Measurements from ENCODE around the gene PLEKHA8.

The PLEKHA8 gene

GRCh38 chr7:29990931-29991330, 37.3 kb upstream of the PLEKHA8 start:
- H3K9me3 ChIP-seq (ENCODE audit: insufficient read depth, low read length): peaks cover 16% of the 10 kb centered on the region
- TF ChIP-seq SUZ12 (IDR thresholded peaks at IDR 0.05; ENCODE audit: extremely low read depth, insufficient read depth, insufficient read length) (no peak), ZNF274 (IDR thresholded peaks at IDR 0.05; ENCODE audit: low read depth, low read length) (no peak), YY1 (IDR thresholded peaks at IDR 0.05; ENCODE audit: insufficient read depth, insufficient read length) (no peak)

GRCh38 chr7:29991937-29992336, 36.3 kb upstream of the PLEKHA8 start:
- no peaks in the 10 kb centered on the region for H3K27me3 ChIP-seq (ENCODE audit: insufficient read depth, insufficient read length)
- H3K4me1 ChIP-seq (ENCODE audit: insufficient read depth, insufficient read length): peaks cover 3% of the 10 kb centered on the region
- H3K9ac ChIP-seq (ENCODE audit: insufficient read length, low read depth): no peak overlapping the region
- TF ChIP-seq YY1 (IDR thresholded peaks at IDR 0.05; ENCODE audit: insufficient read depth, insufficient read length) (no peak), ZNF274 (IDR thresholded peaks at IDR 0.05; ENCODE audit: low read depth, low read length) (no peak), SUZ12 (IDR thresholded peaks at IDR 0.05; ENCODE audit: extremely low read depth, insufficient read depth, insufficient read length) (no peak)
- H3K9me3 ChIP-seq (ENCODE audit: insufficient read depth, low read length): peaks cover 26% of the 10 kb centered on the region
- no peak for DNase-seq (ENCODE audit: low read depth, low spot score)
- no peak overlapping the region for H3K4me3 ChIP-seq (ENCODE audit: insufficient read length, low read depth)
- H3K36me3 ChIP-seq (ENCODE audit: insufficient read depth, insufficient read length, low read length): peaks cover 4% of the 10 kb centered on the region

More at GRCh38 chr7:29990931-29991330, 37.3 kb upstream of the PLEKHA8 start:
- no peaks in the 10 kb centered on the region for H3K27me3 ChIP-seq (ENCODE audit: insufficient read depth, insufficient read length)
- peaks cover 4% of the 10 kb centered on the region for H3K36me3 ChIP-seq (ENCODE audit: insufficient read depth, insufficient read length, low read length)
- DNase-seq (ENCODE audit: low read depth, low spot score): no peak
- peaks cover 3% of the 10 kb centered on the region for H3K4me1 ChIP-seq (ENCODE audit: insufficient read depth, insufficient read length)
- H3K9ac ChIP-seq (ENCODE audit: insufficient read length, low read depth): no peak overlapping the region
- no peak overlapping the region for H3K4me3 ChIP-seq (ENCODE audit: insufficient read length, low read depth)

GRCh38 chr7:29993140-29993539, 35.1 kb upstream of the PLEKHA8 start:
- TF ChIP-seq ZNF274 (IDR thresholded peaks at IDR 0.05; ENCODE audit: low read depth, low read length) (no peak), SUZ12 (IDR thresholded peaks at IDR 0.05; ENCODE audit: extremely low read depth, insufficient read depth, insufficient read length) (no peak), YY1 (IDR thresholded peaks at IDR 0.05; ENCODE audit: insufficient read depth, insufficient read length) (no peak)
- no peaks in the 10 kb centered on the region for H3K36me3 ChIP-seq (ENCODE audit: insufficient read depth, insufficient read length, low read length)

GRCh38 chr7:29995652-29996051, 32.6 kb upstream of the PLEKHA8 start:
- Histone ChIP-seq H3K36me3 (ENCODE audit: insufficient read depth, insufficient read length, low read length) (no peaks in the 10 kb centered on the region), H3K27me3 (ENCODE audit: insufficient read depth, insufficient read length) (no peaks in the 10 kb centered on the region), H3K4me3 (ENCODE audit: insufficient read length, low read depth) (no peak overlapping the region), H3K9ac (ENCODE audit: insufficient read length, low read depth) (no peak overlapping the region), H3K4me1 (ENCODE audit: insufficient read depth, insufficient read length) (no peaks in the 10 kb centered on the region), H3K9me3 (ENCODE audit: insufficient read depth, low read length) (peaks cover 27% of the 10 kb centered on the region)
- TF ChIP-seq YY1 (IDR thresholded peaks at IDR 0.05; ENCODE audit: insufficient read depth, insufficient read length): no peak
- TF ChIP-seq SUZ12 (IDR thresholded peaks at IDR 0.05; ENCODE audit: extremely low read depth, insufficient read depth, insufficient read length): no peak
- TF ChIP-seq ZNF274 (IDR thresholded peaks at IDR 0.05; ENCODE audit: low read depth, low read length): no peak
- no peak for DNase-seq (ENCODE audit: low read depth, low spot score)

More at GRCh38 chr7:29993140-29993539, 35.1 kb upstream of the PLEKHA8 start:
- Histone ChIP-seq H3K9me3 (ENCODE audit: insufficient read depth, low read length) (peaks cover 27% of the 10 kb centered on the region), H3K27me3 (ENCODE audit: insufficient read depth, insufficient read length) (no peaks in the 10 kb centered on the region), H3K9ac (ENCODE audit: insufficient read length, low read depth) (no peak overlapping the region), H3K4me1 (ENCODE audit: insufficient read depth, insufficient read length) (no peaks in the 10 kb centered on the region), H3K4me3 (ENCODE audit: insufficient read length, low read depth) (no peak overlapping the region)
- DNase-seq (ENCODE audit: low read depth, low spot score): no peak

- no peak for DNase-seq (ENCODE audit: low read depth, low spot score)
- Histone ChIP-seq H3K9me3 (ENCODE audit: insufficient read depth, low read length) (peaks cover 27% of the 10 kb centered on the region), H3K9ac (ENCODE audit: insufficient read length, low read depth) (no peak overlapping the region), H3K36me3 (ENCODE audit: insufficient read depth, insufficient read length, low read length) (no peaks in the 10 kb centered on the region), H3K27me3 (ENCODE audit: insufficient read depth, insufficient read length) (no peaks in the 10 kb centered on the region), H3K4me3 (ENCODE audit: insufficient read length, low read depth) (no peak overlapping the region), H3K4me1 (ENCODE audit: insufficient read depth, insufficient read length) (no peaks in the 10 kb centered on the region)
- TF ChIP-seq YY1 (IDR thresholded peaks at IDR 0.05; ENCODE audit: insufficient read depth, insufficient read length) (no peak), SUZ12 (IDR thresholded peaks at IDR 0.05; ENCODE audit: extremely low read depth, insufficient read depth, insufficient read length) (no peak), ZNF274 (IDR thresholded peaks at IDR 0.05; ENCODE audit: low read depth, low read length) (no peak)
These were observed 31.9 kb upstream of the PLEKHA8 start for GRCh38 chr7:29996321-29996720.

GRCh38 chr7:29998489-29998888, 29.7 kb upstream of the PLEKHA8 start:
- DNase-seq (ENCODE audit: low read depth, low spot score): no peak
- Histone ChIP-seq H3K27me3 (ENCODE audit: insufficient read depth, insufficient read length) (no peaks in the 10 kb centered on the region), H3K9ac (ENCODE audit: insufficient read length, low read depth) (no peak overlapping the region), H3K4me1 (ENCODE audit: insufficient read depth, insufficient read length) (no peaks in the 10 kb centered on the region), H3K9me3 (ENCODE audit: insufficient read depth, low read length) (peaks cover 19% of the 10 kb centered on the region), H3K4me3 (ENCODE audit: insufficient read length, low read depth) (no peak overlapping the region), H3K36me3 (ENCODE audit: insufficient read depth, insufficient read length, low read length) (no peaks in the 10 kb centered on the region)
- no peak for TF ChIP-seq SUZ12 (IDR thresholded peaks at IDR 0.05; ENCODE audit: extremely low read depth, insufficient read depth, insufficient read length)
- no peak for TF ChIP-seq YY1 (IDR thresholded peaks at IDR 0.05; ENCODE audit: insufficient read depth, insufficient read length)
- TF ChIP-seq ZNF274 (IDR thresholded peaks at IDR 0.05; ENCODE audit: low read depth, low read length): no peak

GRCh38 chr7:30001998-30002397, 26.2 kb upstream of the PLEKHA8 start:
- Histone ChIP-seq H3K9me3 (ENCODE audit: insufficient read depth, low read length) (peaks cover under 1% of the 10 kb centered on the region; the same call in 1 of the 2 replicates), H3K9ac (ENCODE audit: insufficient read length, low read depth) (no peak overlapping the region), H3K4me3 (ENCODE audit: insufficient read length, low read depth) (no peak overlapping the region), H3K36me3 (ENCODE audit: insufficient read depth, insufficient read length, low read length) (no peaks in the 10 kb centered on the region), H3K27me3 (ENCODE audit: insufficient read depth, insufficient read length) (no peaks in the 10 kb centered on the region), H3K4me1 (ENCODE audit: insufficient read depth, insufficient read length) (no peaks in the 10 kb centered on the region)
- no peak for DNase-seq (ENCODE audit: low read depth, low spot score)
- TF ChIP-seq SUZ12 (IDR thresholded peaks at IDR 0.05; ENCODE audit: extremely low read depth, insufficient read depth, insufficient read length) (no peak), ZNF274 (IDR thresholded peaks at IDR 0.05; ENCODE audit: low read depth, low read length) (no peak), YY1 (IDR thresholded peaks at IDR 0.05; ENCODE audit: insufficient read depth, insufficient read length) (no peak)

Measured in NT2/D1 (cell line).